Smooth muscle cell (in vitro differentiated cells): Measurements from ENCODE around the gene KLHL18. TPM values are rescaled to one million over a fixed set of nuclear protein-coding genes. Genes with fewer than 3 reads are reported as not detected.

Experiments used
- DNase-seq: peaks from one replicate; lab custom pipeline; 2025; ENCODE audit not compliant: unreplicated experiment; lab: John Stamatoyannopoulos, UW
- H2AFZ ChIP-seq: fragments of 200-600 bp; sonication (generic); 2 replicates; pipeline ENCODE4 v1.6.0; 2016; ENCODE audit warnings: antibody characterized with exemption, low read depth, mild to moderate bottlenecking
- H3F3A ChIP-seq: fragments of 200-600 bp; sonication (generic); 2 replicates; pipeline ENCODE4 v1.6.0; 2017; ENCODE audit warnings: antibody characterized with exemption, low read depth
- H3K27ac ChIP-seq: fragments of 200-600 bp; sonication (generic); 2 replicates; pipeline ENCODE4 v1.5.1; 2016; ENCODE audit warnings: low read depth, mild to moderate bottlenecking
- H3K27me3 ChIP-seq: fragments of 200-600 bp; sonication (generic); 2 replicates; pipeline ENCODE4 v1.6.1; 2016; ENCODE audit warnings: low read depth, mild to moderate bottlenecking
- H3K36me3 ChIP-seq: fragments of 200-600 bp; sonication (generic); 2 replicates; pipeline ENCODE4 v1.5.1; 2016; ENCODE audit warnings: low read depth
- H3K4me1 ChIP-seq: fragments of 200-600 bp; sonication (generic); 2 replicates; pipeline ENCODE4 v1.5.1; 2016; ENCODE audit warnings: low read depth
- H3K4me2 ChIP-seq: fragments of 200-600 bp; sonication (generic); 2 replicates; pipeline ENCODE4 v1.6.0; 2016; ENCODE audit warnings: mild to moderate bottlenecking
- H3K4me3 ChIP-seq: fragments of 200-600 bp; sonication (generic); 2 replicates; pipeline ENCODE4 v1.5.1; 2016; ENCODE audit warnings: mild to moderate bottlenecking
- H3K79me2 ChIP-seq: fragments of 200-600 bp; sonication (generic); 2 replicates; pipeline ENCODE4 v1.6.0; 2016; ENCODE audit warnings: low read depth, mild to moderate bottlenecking
- H3K9ac ChIP-seq: fragments of 200-600 bp; sonication (generic); 2 replicates; pipeline ENCODE4 v1.6.0; 2016; ENCODE audit warnings: low read depth
- H3K9me3 ChIP-seq: fragments of 200-600 bp; sonication (generic); replicated peaks from 2 replicates; pipeline ENCODE4 v1.5.1; 2016; ENCODE audit warnings: low read depth
- H4K20me1 ChIP-seq: fragments of 200-600 bp; sonication (generic); 2 replicates; pipeline ENCODE4 v1.6.0; 2016; ENCODE audit warnings: low read depth
- WGBS: methylation state at CpG from one replicate; pipeline ENCODE4 v1.1.7; 2016; ENCODE audit warnings: low lambda C conversion rate; 5-methylcytosine and 5-hydroxymethylcytosine counted together
- polyA plus RNA-seq: library from polyadenylated mRNA; unstranded; fragments of >200 nt; fragmentation: Nextera tagmentation; extraction: Ambion mirVana; gene quantifications from 2 replicates; pipeline ENCODE4 v1.2.1, GENCODE V29; 2016
- total RNA-seq: library from RNA; depleted of rRNA; stranded (reverse); fragments of >200 nt; gene quantifications from 2 replicates; pipeline ENCODE4 v1.2.3, GENCODE V29; 2014
- TF ChIP-seq, protein P1 (sequence below): fragments of 200-600 bp; sonication (generic); IDR thresholded peaks from 2 replicates; pipeline ENCODE4 v1.5.1; 2017; ENCODE audit warnings: borderline replicate concordance, mild to moderate bottlenecking, antibody characterized with exemption; ENCODE audit not compliant: insufficient read depth, poor library complexity, severe bottlenecking

KLHL18 gene
- total and polyA plus RNA-seq, 2 experiments from 2014 or later = 17.6 to 17.8 TPM

DNA sequence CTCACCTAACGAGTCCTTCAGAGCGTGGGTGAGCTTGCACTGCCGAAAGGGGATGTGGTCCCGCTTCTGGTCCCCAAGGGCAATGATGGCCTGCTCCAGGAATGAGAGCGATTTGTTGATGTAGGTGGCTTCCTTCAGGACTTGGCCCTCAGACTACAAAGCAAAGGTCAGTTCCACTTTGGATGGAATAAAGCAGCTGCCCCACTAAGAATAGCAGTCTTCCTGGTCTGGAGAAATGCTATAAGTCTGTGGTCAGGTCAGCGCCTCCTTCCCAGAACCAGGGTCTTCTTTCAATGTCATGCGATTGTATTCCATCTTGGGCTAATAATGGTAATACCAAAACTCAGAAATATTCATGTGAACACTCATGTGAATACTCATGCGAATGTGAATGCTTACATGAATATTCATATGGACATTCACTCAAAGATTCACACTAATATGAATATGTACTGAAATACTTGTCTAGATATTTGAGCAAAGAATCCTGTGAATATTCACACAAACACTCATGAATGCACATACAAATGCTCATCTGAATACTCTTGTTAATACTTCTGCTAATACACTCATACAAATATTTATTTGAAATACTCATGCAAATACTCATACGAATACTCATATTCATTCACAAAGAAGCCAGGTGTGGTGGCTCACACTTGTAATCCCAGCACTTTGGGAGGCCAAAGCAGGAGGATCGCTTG, 16.9 kb upstream of the KLHL18 start:
- H3K9ac ChIP-seq = no peak overlapping the region

DNA sequence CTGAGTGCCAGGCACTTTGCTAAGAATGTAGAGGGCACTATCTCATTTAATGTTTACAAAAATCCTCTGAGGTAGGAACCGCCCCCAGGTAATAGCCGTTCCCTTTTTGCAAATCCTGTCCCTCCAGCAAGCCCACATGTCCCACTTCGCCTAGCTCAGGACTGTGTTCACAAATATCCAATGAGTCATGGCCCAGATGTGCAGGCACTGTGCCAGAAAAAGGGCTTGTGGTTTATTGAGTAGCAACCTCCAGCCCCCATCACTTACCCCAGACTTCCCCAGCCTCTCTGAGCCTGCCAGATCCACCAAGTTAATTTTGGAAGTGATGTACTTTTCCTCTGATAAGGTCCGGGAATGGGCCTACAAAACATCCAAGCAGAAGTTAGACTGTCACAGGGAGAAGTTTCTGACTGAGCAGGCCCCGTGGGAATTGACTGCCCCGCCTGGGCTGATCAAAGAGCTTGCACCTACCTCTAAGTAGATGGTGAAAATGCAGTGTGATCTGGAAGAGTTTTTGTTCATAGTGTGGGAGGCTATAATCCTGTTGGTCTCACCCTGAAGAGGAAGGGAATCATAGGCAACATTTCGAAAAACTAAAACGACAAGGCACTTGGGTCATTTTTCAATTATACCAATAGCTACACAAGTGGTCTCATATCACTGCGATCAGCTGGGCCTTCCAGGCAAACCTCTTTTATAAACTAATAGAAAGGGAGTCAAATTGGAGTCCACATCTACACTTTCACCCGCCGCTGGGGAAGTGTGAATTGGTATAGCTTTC, 15.8 kb upstream of the KLHL18 start:
- Histone ChIP-seq H3K4me1 (peaks cover 2% of the 10 kb centered on the region), H3K36me3 (no peaks in the 10 kb centered on the region), H3K4me2 (peak overlapping the region; percentile 70), H3K4me3 (no peak overlapping the region), H3K27ac (peak overlapping the region; percentile 71), H3K79me2 (no peaks in the 10 kb centered on the region), H3K9ac (no peak overlapping the region), H3K27me3 (no peaks in the 10 kb centered on the region), H2AFZ (peak overlapping the region; percentile 29), H3F3A (peaks cover 7% of the 10 kb centered on the region), H4K20me1 (no peaks in the 10 kb centered on the region), H3K9me3 (no peaks in the 10 kb centered on the region)
- WGBS = 44% methylated on average over 11 of the region's 11 CpGs
- TF ChIP-seq, protein P1, sequence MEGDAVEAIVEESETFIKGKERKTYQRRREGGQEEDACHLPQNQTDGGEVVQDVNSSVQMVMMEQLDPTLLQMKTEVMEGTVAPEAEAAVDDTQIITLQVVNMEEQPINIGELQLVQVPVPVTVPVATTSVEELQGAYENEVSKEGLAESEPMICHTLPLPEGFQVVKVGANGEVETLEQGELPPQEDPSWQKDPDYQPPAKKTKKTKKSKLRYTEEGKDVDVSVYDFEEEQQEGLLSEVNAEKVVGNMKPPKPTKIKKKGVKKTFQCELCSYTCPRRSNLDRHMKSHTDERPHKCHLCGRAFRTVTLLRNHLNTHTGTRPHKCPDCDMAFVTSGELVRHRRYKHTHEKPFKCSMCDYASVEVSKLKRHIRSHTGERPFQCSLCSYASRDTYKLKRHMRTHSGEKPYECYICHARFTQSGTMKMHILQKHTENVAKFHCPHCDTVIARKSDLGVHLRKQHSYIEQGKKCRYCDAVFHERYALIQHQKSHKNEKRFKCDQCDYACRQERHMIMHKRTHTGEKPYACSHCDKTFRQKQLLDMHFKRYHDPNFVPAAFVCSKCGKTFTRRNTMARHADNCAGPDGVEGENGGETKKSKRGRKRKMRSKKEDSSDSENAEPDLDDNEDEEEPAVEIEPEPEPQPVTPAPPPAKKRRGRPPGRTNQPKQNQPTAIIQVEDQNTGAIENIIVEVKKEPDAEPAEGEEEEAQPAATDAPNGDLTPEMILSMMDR = no peak
- peak; percentile 43 for DNase-seq

More for the DNA sequence above, 16.9 kb upstream of the KLHL18 start:
- Histone ChIP-seq H3K36me3 (no peaks in the 10 kb centered on the region), H3F3A (peaks cover 7% of the 10 kb centered on the region), H3K79me2 (no peaks in the 10 kb centered on the region), H3K4me1 (peaks cover 2% of the 10 kb centered on the region), H3K4me2 (no peak overlapping the region), H3K27me3 (no peaks in the 10 kb centered on the region), H3K4me3 (no peak overlapping the region), H3K9me3 (no peaks in the 10 kb centered on the region), H2AFZ (no peak overlapping the region), H4K20me1 (no peaks in the 10 kb centered on the region), H3K27ac (peak overlapping the region; percentile 71)
- TF ChIP-seq, protein P1 = no peak
- WGBS = 95% methylated on average over 10 of the region's 10 CpGs
- DNase-seq = no peak

DNA sequence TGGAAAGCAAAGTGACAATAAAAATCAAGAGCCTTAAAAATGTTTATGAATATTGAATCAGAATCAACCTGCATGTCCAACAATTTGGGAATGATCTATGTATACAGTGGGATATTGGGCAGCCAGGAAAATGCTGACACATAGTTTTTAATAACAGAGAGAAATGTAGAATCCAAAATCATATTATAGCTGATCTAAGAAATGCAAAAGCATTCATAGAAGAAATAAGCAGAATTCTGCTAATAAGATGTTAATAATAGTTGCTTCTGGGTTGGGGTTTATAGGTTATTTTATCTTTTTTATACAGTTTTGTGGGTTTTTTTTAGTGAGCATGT, 15.3 kb upstream of the KLHL18 start:
- Histone ChIP-seq H3K4me1 (peaks cover 2% of the 10 kb centered on the region), H3K9ac (no peak overlapping the region), H3K9me3 (no peaks in the 10 kb centered on the region), H2AFZ (no peak overlapping the region), H3K4me2 (peak overlapping the region; percentile 70), H3K27me3 (no peaks in the 10 kb centered on the region), H3K79me2 (no peaks in the 10 kb centered on the region), H3K27ac (peak overlapping the region; percentile 71), H3F3A (peaks cover 7% of the 10 kb centered on the region), H4K20me1 (no peaks in the 10 kb centered on the region), H3K36me3 (no peaks in the 10 kb centered on the region), H3K4me3 (no peak overlapping the region)
- TF ChIP-seq, protein P1 = no peak
- no peak for DNase-seq
